Astrocyte of the spinal cord (primary cell): ENCODE results near the gene EHF.
"Not testable (repeated sequence)": the region's sequence is repeated elsewhere in the genome, so short reads cannot be mapped to it uniquely, and the experiment has no call there.

Experiments used
- DNase-seq: peaks from one replicate; pipeline ENCODE4 v3.0.0; 2011; ENCODE audit warnings: low read depth, low spot score
- H3K4me3 ChIP-seq: 2 replicates; pipeline ENCODE4 v1.5.1; 2011; ENCODE audit warnings: low read depth, mild to moderate bottlenecking, low read length, moderate library complexity
- in situ Hi-C: cut with HindIII; loops from 2 replicates; pipeline ENCODE4 v1.10.0; 2017; ENCODE audit warnings: low sequenced_read_pairs
- TF ChIP-seq, protein P1 (sequence below): IDR thresholded peaks from 2 replicates; pipeline ENCODE4 v1.5.1; 2012; ENCODE audit warnings: low read depth, mild to moderate bottlenecking, low read length, inconsistent platforms

EHF gene

GRCh38 chr11:34683396-34683795 lies 62.5 kb downstream of the EHF start:
- TF ChIP-seq, protein P1, sequence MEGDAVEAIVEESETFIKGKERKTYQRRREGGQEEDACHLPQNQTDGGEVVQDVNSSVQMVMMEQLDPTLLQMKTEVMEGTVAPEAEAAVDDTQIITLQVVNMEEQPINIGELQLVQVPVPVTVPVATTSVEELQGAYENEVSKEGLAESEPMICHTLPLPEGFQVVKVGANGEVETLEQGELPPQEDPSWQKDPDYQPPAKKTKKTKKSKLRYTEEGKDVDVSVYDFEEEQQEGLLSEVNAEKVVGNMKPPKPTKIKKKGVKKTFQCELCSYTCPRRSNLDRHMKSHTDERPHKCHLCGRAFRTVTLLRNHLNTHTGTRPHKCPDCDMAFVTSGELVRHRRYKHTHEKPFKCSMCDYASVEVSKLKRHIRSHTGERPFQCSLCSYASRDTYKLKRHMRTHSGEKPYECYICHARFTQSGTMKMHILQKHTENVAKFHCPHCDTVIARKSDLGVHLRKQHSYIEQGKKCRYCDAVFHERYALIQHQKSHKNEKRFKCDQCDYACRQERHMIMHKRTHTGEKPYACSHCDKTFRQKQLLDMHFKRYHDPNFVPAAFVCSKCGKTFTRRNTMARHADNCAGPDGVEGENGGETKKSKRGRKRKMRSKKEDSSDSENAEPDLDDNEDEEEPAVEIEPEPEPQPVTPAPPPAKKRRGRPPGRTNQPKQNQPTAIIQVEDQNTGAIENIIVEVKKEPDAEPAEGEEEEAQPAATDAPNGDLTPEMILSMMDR = no peak
- no peak for DNase-seq
- in situ Hi-C loops = no loop called here
- no peak overlapping the region for H3K4me3 ChIP-seq

DNA sequence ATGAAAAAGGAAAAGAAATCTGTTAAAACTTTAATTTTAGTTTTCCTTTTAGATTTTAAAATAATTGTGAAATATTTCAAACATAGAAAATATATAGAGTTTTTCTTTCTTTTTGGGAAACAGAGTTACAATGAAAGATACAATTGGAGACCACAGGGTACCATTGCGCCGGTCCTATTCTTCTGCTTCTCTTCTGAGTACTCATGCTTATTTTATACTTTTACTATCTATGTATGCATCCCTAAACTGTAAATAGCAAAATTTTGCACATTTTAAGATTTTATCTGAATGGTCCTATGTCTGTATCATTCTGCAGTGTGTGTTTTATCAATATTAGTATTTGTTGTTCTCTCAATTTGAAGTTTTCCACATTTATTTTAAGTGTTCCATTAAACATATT lies 65.0 kb downstream of the EHF start:
- in situ Hi-C loops = no loop called here
- no peak for DNase-seq
- no peak overlapping the region for H3K4me3 ChIP-seq
- TF ChIP-seq, protein P1 = no peak

GRCh38 chr11:34692299-34692698 lies 71.4 kb downstream of the EHF start:
- H3K4me3 ChIP-seq, in situ Hi-C loops, DNase-seq: not testable (repeated sequence)

DNA sequence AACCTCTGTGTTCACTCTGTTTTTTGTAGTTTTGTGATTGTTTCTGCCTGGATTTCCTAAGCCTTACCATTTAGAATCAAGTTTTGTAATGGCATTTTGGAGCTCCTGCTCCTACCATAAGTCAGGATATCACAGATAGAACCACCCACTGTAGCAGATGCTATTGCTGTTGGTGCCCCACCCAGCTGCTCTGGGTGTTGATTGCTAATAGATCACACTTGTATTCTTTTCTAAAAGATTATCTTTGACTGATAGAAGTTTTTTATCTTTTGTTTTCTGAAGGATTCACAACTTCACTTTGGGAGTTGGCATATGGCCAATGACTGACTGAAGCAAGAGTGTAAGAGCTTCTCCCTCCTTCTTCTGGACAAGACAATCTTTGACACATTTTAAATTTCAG lies 76.0 kb downstream of the EHF start:
- in situ Hi-C loops = no loop called here
- no peak for DNase-seq
- TF ChIP-seq, protein P1 = no peak
- H3K4me3 ChIP-seq = no peak overlapping the region

DNA sequence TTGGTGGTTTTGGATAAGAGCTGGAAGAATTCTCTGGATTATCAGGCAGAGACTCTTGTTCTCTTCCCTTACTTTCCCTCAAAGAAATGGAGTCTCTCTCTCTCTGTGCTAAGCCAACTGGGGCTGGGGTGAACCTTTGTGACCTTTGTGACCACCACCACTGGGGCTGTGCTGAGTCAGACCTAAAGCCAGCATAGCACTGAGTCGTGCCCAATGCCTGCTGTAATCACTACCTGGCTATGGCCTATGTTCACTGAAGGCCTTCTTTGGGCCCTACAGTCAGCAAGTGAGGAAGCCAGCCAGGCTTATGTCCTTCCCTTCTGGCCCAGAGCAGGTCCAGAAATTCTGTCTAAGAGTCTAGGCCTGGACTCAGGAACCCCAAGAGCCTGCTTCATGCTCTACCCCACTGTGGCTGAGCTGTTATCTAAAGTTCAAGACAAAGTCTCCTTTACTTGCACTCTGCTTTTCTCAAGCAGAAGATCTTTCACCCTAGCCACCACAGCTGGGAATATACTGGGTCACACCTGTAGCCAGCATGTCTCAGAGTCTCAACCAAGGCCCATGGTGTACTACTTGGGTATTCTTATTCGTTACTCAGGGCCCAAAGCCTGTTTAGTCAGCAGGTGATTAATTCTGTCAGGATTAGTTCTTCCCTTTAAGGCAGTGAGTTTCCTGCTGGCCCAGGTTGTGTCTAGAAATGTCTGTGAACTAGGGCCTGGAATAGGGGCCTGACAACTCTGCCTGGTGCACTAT lies 86.0 kb downstream of the EHF start:
- TF ChIP-seq, protein P1 = no peak
- no peak overlapping the region for H3K4me3 ChIP-seq
- in situ Hi-C loops = no loop called here
- DNase-seq = no peak

- no peak for DNase-seq
- H3K4me3 ChIP-seq = no peak overlapping the region
- TF ChIP-seq, protein P1 = no peak
- in situ Hi-C loops = no loop called here
These were observed 86.6 kb downstream of the EHF start for GRCh38 chr11:34707462-34707840.
